Sigmoid colon (tissue), 4 donors: ENCODE measurements around the gene DPYSL5.

Experiments
- EP300 ChIP-seq, 4 donors: sonication (generic); formaldehyde crosslinking; IDR thresholded peaks; one replicate each; pipeline ENCODE4 v1.6.1; 2017; ENCODE audit warnings: antibody characterized with exemption in 4 of 4
- POLR2A ChIP-seq, 2 donors: fragments of 450-650 bp; IDR thresholded peaks; one replicate each; pipeline ENCODE4 v1.6.1; 2016; ENCODE audit warnings: antibody characterized with exemption in 2 of 2, mild to moderate bottlenecking in 2 of 2, moderate library complexity in 2 of 2
- POLR2AphosphoS5 ChIP-seq, 4 donors: sonication (generic); formaldehyde crosslinking; IDR thresholded peaks; one replicate each; pipeline ENCODE4 v1.6.1; 2017; ENCODE audit warnings: antibody characterized with exemption in 4 of 4
- TF ChIP-seq, protein P1 (sequence below), 4 experiments: fragments of 450-650 bp in 3 of 4; fragments of 200-600 bp in 1 of 4; IDR thresholded peaks; one replicate each; pipeline ENCODE4 v1.5.1; 2016 to 2019; ENCODE audit warnings: antibody characterized with exemption in 4 of 4, mild to moderate bottlenecking in 3 of 4, moderate library complexity in 2 of 4

DNA sequence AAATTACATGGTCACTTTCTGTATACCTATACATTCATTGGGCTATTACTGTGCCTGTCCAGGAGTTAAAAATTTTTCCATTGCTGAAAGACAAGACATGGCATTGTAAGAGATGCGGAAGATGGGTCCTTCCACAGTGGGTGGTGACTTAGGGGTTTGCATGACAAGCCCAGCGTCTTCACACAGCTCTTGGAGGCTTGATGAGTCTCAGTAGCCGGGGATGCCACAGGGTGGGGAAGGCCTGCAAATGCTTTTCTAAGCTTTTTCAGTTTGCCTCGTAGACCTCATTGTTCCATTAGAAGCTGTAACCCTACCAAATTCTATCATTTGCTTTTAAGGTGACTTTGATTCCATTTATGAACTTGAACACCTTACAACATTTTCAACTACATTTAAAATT is 104.4 kb downstream of the DPYSL5 start:
- TF ChIP-seq POLR2A (IDR thresholded peaks at IDR 0.05) (no peak), POLR2AphosphoS5 (IDR thresholded peaks at IDR 0.05) (no peak), EP300 (IDR thresholded peaks at IDR 0.05) (no peak)
- TF ChIP-seq, protein P1, sequence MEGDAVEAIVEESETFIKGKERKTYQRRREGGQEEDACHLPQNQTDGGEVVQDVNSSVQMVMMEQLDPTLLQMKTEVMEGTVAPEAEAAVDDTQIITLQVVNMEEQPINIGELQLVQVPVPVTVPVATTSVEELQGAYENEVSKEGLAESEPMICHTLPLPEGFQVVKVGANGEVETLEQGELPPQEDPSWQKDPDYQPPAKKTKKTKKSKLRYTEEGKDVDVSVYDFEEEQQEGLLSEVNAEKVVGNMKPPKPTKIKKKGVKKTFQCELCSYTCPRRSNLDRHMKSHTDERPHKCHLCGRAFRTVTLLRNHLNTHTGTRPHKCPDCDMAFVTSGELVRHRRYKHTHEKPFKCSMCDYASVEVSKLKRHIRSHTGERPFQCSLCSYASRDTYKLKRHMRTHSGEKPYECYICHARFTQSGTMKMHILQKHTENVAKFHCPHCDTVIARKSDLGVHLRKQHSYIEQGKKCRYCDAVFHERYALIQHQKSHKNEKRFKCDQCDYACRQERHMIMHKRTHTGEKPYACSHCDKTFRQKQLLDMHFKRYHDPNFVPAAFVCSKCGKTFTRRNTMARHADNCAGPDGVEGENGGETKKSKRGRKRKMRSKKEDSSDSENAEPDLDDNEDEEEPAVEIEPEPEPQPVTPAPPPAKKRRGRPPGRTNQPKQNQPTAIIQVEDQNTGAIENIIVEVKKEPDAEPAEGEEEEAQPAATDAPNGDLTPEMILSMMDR (IDR thresholded peaks at IDR 0.05), result no peak
